HepG2 (cell line): ENCODE data around the gene PPP1R3F. TPM values are rescaled to one million over a fixed set of nuclear protein-coding genes. Genes with fewer than 3 reads are reported as not detected.
A peak's percentile ranks its signal among the peaks of the same experiment; 100 is the strongest.

Experiments
- AHR ChIP-seq: IDR thresholded peaks from 2 replicates; pipeline ENCODE4 v1.6.1; 2018; ENCODE audit warnings: missing genetic modification reagents, missing compliant biosample characterization
- ARHGAP35 ChIP-seq: sonication (generic); formaldehyde crosslinking; IDR thresholded peaks from 2 replicates; pipeline ENCODE4 v1.9.0; 2022; ENCODE audit warnings: mild to moderate bottlenecking, inconsistent platforms, moderate library complexity, missing genetic modification reagents, borderline replicate concordance
- ARNT2 ChIP-seq: sonication (generic); formaldehyde crosslinking; IDR thresholded peaks from 2 replicates; pipeline ENCODE4 v1.8.0; 2022; ENCODE audit warnings: mild to moderate bottlenecking, low read depth, missing genetic modification reagents, moderate library complexity
- ATF1 ChIP-seq: IDR thresholded peaks from 2 replicates; pipeline ENCODE4 v1.6.1; 2016; ENCODE audit warnings: mild to moderate bottlenecking, control low read depth
- DR1 ChIP-seq: sonication (generic); formaldehyde crosslinking; IDR thresholded peaks from 2 replicates; pipeline ENCODE4 v1.8.0; 2021; ENCODE audit warnings: mild to moderate bottlenecking, missing genetic modification reagents, inconsistent platforms
- NR0B2 ChIP-seq: sonication (generic); formaldehyde crosslinking; IDR thresholded peaks from 2 replicates; pipeline ENCODE4 v1.4.0; 2020; ENCODE audit warnings: mild to moderate bottlenecking, missing genetic modification reagents
- PAX8 ChIP-seq: sonication (generic); formaldehyde crosslinking; IDR thresholded peaks from 2 replicates; pipeline ENCODE4 v1.8.0; 2022; ENCODE audit warnings: mild to moderate bottlenecking, missing genetic modification reagents, borderline replicate concordance
- SP1 ChIP-seq, 2 experiments: fragments of 450-650 bp in 1 of 2; sonication (generic) in 1 of 2; formaldehyde crosslinking in 1 of 2; IDR thresholded peaks; 2 replicates each; pipeline versions ENCODE4 v1.4.0 to v1.6.1; 2016 to 2020; ENCODE audit warnings: missing genetic modification reagents in 1 of 2
- ZBTB26 ChIP-seq: IDR thresholded peaks from 2 replicates; pipeline ENCODE4 v1.6.1; 2016; ENCODE audit warnings: missing compliant biosample characterization, missing genetic modification reagents, borderline replicate concordance
- ZFP36L1 ChIP-seq: sonication (generic); formaldehyde crosslinking; IDR thresholded peaks from 2 replicates; pipeline ENCODE4 v1.8.0; 2022; ENCODE audit warnings: mild to moderate bottlenecking, missing genetic modification reagents, moderate library complexity
- ZHX2 ChIP-seq, 2 experiments: sonication (generic) in 1 of 2; formaldehyde crosslinking in 1 of 2; IDR thresholded peaks; 2 replicates each; pipeline versions ENCODE4 v1.6.1 to v1.9.0; 2014 to 2022; ENCODE audit warnings: antibody characterized with exemption in 1 of 2, borderline replicate concordance in 1 of 2, inconsistent platforms in 1 of 2, low read depth in 1 of 2, missing genetic modification reagents in 1 of 2
- ZNF3 ChIP-seq: IDR thresholded peaks from 2 replicates; pipeline ENCODE4 v1.7.0; 2017; ENCODE audit warnings: inconsistent platforms
- ZNF432 ChIP-seq: sonication (generic); formaldehyde crosslinking; IDR thresholded peaks from 2 replicates; pipeline ENCODE4 v1.5.0; 2020; ENCODE audit warnings: missing genetic modification reagents, mild to moderate bottlenecking, borderline replicate concordance
- ZNF639 ChIP-seq: conservative IDR thresholded peaks from 2 replicates; pipeline ENCODE4 v1.6.1; 2018; ENCODE audit warnings: missing genetic modification reagents
- polyA plus RNA-seq, 8 experiments: library from polyadenylated mRNA; depleted of rRNA in 3 of 8; stranded (reverse) in 7 of 8; unstranded in 1 of 8; fragments of >200 nt; fragmentation: Illumina TruSeq in 4 of 8; extraction: Trizol in 4 of 8; gene quantifications; 2 replicates each; pipeline versions ENCODE4 v1.2.1 to v1.2.3, GENCODE V29; 2011 to 2016; ENCODE audit warnings: low read depth in 4 of 8, missing spikeins in 1 of 8, mixed read lengths in 1 of 8; ENCODE audit not compliant: insufficient read depth in 1 of 8
- total RNA-seq, 5 experiments: library from RNA; depleted of rRNA; stranded (reverse); fragments of >200 nt; fragmentation: Illumina TruSeq; extraction: Trizol; gene quantifications; 2 replicates each; pipeline ENCODE4 v1.2.3, GENCODE V29; 2016; ENCODE audit warnings: low read depth in 1 of 5
- TF ChIP-seq, protein P1 (sequence below): sonication (generic); formaldehyde crosslinking; IDR thresholded peaks from 2 replicates; pipeline ENCODE4; 2020; ENCODE audit warnings: missing genetic modification reagents, mild to moderate bottlenecking, borderline replicate concordance

Gene PPP1R3F
- total and polyA plus RNA-seq, 2 of the 13 experiments (the other 11 are each of a cell fraction or from before 2014, with no cell fraction given) = 0.82 to 0.84 TPM

- TF ChIP-seq ARHGAP35 (CRISPR knock-in tag) (no peak), ZNF639 (CRISPR knock-in tag) (no peak), DR1 (CRISPR knock-in tag) (0 out of 2 replicates have a peak, but pooled peaks have one; percentile 32), ZNF432 (CRISPR knock-in tag) (no peak), PAX8 (CRISPR knock-in tag) (no peak), ATF1 (CRISPR knock-in tag) (peak; percentile 92), ZNF3 (CRISPR knock-in tag) (no peak), SP1 (IDR thresholded peaks at IDR 0.05) (0 out of 2 replicates have a peak, but pooled peaks have one; percentile 35), SP1 (CRISPR knock-in tag; IDR thresholded peaks at IDR 0.05) (0 out of 2 replicates have a peak, but pooled peaks have one; percentile 10), ZFP36L1 (CRISPR knock-in tag) (no peak), AHR (CRISPR knock-in tag) (no peak), ZBTB26 (CRISPR knock-in tag) (no peak), ARNT2 (CRISPR knock-in tag) (no peak), NR0B2 (CRISPR knock-in tag) (no peak), ZHX2 (IDR thresholded peaks at IDR 0.05; ENCODE audit: low read depth) (no peak; the same call in 1 of the 2 replicates), ZHX2 (CRISPR knock-in tag; IDR thresholded peaks at IDR 0.05; ENCODE audit: borderline replicate concordance) (no peak)
- TF ChIP-seq, protein P1, sequence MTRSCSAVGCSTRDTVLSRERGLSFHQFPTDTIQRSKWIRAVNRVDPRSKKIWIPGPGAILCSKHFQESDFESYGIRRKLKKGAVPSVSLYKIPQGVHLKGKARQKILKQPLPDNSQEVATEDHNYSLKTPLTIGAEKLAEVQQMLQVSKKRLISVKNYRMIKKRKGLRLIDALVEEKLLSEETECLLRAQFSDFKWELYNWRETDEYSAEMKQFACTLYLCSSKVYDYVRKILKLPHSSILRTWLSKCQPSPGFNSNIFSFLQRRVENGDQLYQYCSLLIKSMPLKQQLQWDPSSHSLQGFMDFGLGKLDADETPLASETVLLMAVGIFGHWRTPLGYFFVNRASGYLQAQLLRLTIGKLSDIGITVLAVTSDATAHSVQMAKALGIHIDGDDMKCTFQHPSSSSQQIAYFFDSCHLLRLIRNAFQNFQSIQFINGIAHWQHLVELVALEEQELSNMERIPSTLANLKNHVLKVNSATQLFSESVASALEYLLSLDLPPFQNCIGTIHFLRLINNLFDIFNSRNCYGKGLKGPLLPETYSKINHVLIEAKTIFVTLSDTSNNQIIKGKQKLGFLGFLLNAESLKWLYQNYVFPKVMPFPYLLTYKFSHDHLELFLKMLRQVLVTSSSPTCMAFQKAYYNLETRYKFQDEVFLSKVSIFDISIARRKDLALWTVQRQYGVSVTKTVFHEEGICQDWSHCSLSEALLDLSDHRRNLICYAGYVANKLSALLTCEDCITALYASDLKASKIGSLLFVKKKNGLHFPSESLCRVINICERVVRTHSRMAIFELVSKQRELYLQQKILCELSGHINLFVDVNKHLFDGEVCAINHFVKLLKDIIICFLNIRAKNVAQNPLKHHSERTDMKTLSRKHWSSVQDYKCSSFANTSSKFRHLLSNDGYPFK (CRISPR knock-in tag) = 0 out of 2 replicates have a peak, but pooled peaks have one; percentile 26
Measured at GRCh38 chrX:49269010-49269766, 405 bp upstream of the PPP1R3F start (continued).
